HCT116 (cell line): ENCODE measurements around the gene ZNF600. TPM values are rescaled to one million over a fixed set of nuclear protein-coding genes. Genes with fewer than 3 reads are reported as not detected.
"Not testable (repeated sequence)": the region's sequence is repeated elsewhere in the genome, so short reads cannot be mapped to it uniquely, and the experiment has no call there.

ENCODE experiments used
- ATAC-seq: fragments of 200-7000 bp; cut with Tn5 transposase; 2 replicates; pipeline ENCODE4 v1.9.1; 2020; ENCODE audit warnings: mild to moderate bottlenecking, moderate library complexity
- BruUV-seq: library from RNA; stranded (reverse); fragments of 400-500 nt; replicated peaks from 2 replicates; lab custom pipeline; 2021; lab: Mats Ljungman, UMichigan
- CTCF ChIA-PET: fragments of 300-600 bp; sonication (Branson Sonifier 250); formaldehyde crosslinking; loops from one replicate; lab custom pipeline; 2021; ENCODE audit warnings: antibody characterized with exemption; lab: Charles Lee
- POLR2A ChIA-PET: fragments of 300-600, 350-600 bp; sonication (Branson Sonifier 250); formaldehyde crosslinking; loops from one replicate; lab custom pipeline; 2021; ENCODE audit warnings: antibody characterized with exemption; lab: Charles Lee
- RAD21 ChIA-PET, 2 experiments: fragments of 300-600 bp; sonication (Branson Sonifier 250); formaldehyde crosslinking; loops; one replicate each; lab custom pipeline; 2023; ENCODE audit warnings: low total read pairs in 2 of 2; ENCODE audit not compliant: uncharacterized antibody in 2 of 2, unreplicated experiment in 2 of 2, low non-redundant PET in 1 of 2; lab: Charles Lee
- DNase-seq: peaks from one replicate; pipeline ENCODE4 v3.0.0-alpha.2; 2010; ENCODE audit warnings: low read depth, low spot score
- H2AFZ ChIP-seq: fragments of 200-600 bp; shearing (Covaris generic), sonication (generic); 2 replicates; pipeline ENCODE4 v1.6.1; 2017; ENCODE audit warnings: low read depth, mixed run types, mixed read lengths, antibody characterized with exemption, low read length; ENCODE audit not compliant: poor library complexity, severe bottlenecking
- H3K27ac ChIP-seq: 2 replicates; pipeline ENCODE4 v1.5.1; 2012; ENCODE audit warnings: low read depth, low read length
- H3K27me3 ChIP-seq: fragments of 200-600 bp; sonication (generic); 2 replicates; pipeline ENCODE4 v1.6.1; 2016; ENCODE audit warnings: mixed run types, low read length, mixed read lengths; ENCODE audit not compliant: insufficient read depth
- H3K36me3 ChIP-seq, 2 experiments: fragments of 200-500 bp in 1 of 2; fragments of 200-600 bp in 1 of 2; sonication (Bioruptor generic) in 1 of 2; sonication (generic) in 1 of 2; 2 replicates each; pipeline versions ENCODE4 v1.5.1 to v1.6.1; 2014 to 2016; ENCODE audit warnings: low read length in 2 of 2, inconsistent platforms in 1 of 2, mixed read lengths in 1 of 2, mixed run types in 1 of 2; ENCODE audit not compliant: insufficient read depth in 2 of 2, control insufficient read depth in 1 of 2
- H3K4me1 ChIP-seq, 2 experiments: fragments of 200-600 bp in 1 of 2; sonication (generic) in 1 of 2; 2 replicates each; pipeline versions ENCODE4 v1.5.1 to v1.6.1; 2012 to 2017; ENCODE audit warnings: low read length in 2 of 2, inconsistent platforms in 1 of 2, mild to moderate bottlenecking in 1 of 2, mixed read lengths in 1 of 2, mixed run types in 1 of 2, moderate library complexity in 1 of 2; ENCODE audit not compliant: insufficient read depth in 2 of 2, control insufficient read depth in 1 of 2
- H3K4me2 ChIP-seq: fragments of 200-600 bp; sonication (generic); 2 replicates; pipeline ENCODE4 v1.6.1; 2017; ENCODE audit warnings: mixed run types, low read length, mixed read lengths
- H3K4me3 ChIP-seq, 2 experiments: fragments of 200-600 bp in 1 of 2; sonication (generic) in 1 of 2; replicated peaks in 1 of 2; 2 replicates each; pipeline ENCODE4 v1.5.1; 2011 to 2016; ENCODE audit warnings: low read length in 2 of 2, control low read depth in 1 of 2, low read depth in 1 of 2, mild to moderate bottlenecking in 1 of 2, mixed read lengths in 1 of 2, mixed run types in 1 of 2
- H3K79me2 ChIP-seq: fragments of 200-600 bp; sonication (generic); 2 replicates; pipeline ENCODE4 v1.6.1; 2017; ENCODE audit warnings: mild to moderate bottlenecking, mixed run types, low read length, moderate library complexity, mixed read lengths; ENCODE audit not compliant: insufficient read depth
- H3K9ac ChIP-seq: fragments of 200-600 bp; sonication (generic); 2 replicates; pipeline ENCODE4 v1.6.1; 2016; ENCODE audit warnings: low read length, mixed read lengths
- H3K9me2 ChIP-seq: fragments of 200-600 bp; sonication (generic), shearing (Covaris generic); 2 replicates; pipeline ENCODE4 v1.6.1; 2017; ENCODE audit warnings: mixed run types, mild to moderate bottlenecking, moderate library complexity; ENCODE audit not compliant: insufficient read depth
- H3K9me3 ChIP-seq, 2 experiments: fragments of 200-500 bp in 1 of 2; fragments of 200-600 bp in 1 of 2; sonication (Bioruptor generic) in 1 of 2; sonication (generic) in 1 of 2; 2 replicates each; pipeline ENCODE4 v1.6.1; 2014 to 2017; ENCODE audit warnings: low read length in 2 of 2, mixed read lengths in 2 of 2, inconsistent platforms in 1 of 2, low read depth in 1 of 2, mild to moderate bottlenecking in 1 of 2, mixed run types in 1 of 2, moderate library complexity in 1 of 2; ENCODE audit not compliant: control insufficient read depth in 1 of 2, insufficient read depth in 1 of 2
- H4K20me1 ChIP-seq: fragments of 200-600 bp; sonication (generic), shearing (Covaris generic); 2 replicates; pipeline ENCODE4 v1.6.1; 2017; ENCODE audit warnings: mixed run types, mild to moderate bottlenecking, moderate library complexity; ENCODE audit not compliant: insufficient read depth
- ATF3 ChIP-seq: IDR thresholded peaks from 2 replicates; pipeline ENCODE4 v1.6.1; 2012
- CEBPB ChIP-seq: IDR thresholded peaks from 2 replicates; pipeline ENCODE4 v1.6.1; 2012; ENCODE audit warnings: low read depth
- EGR1 ChIP-seq: IDR thresholded peaks from 2 replicates; pipeline ENCODE4 v1.6.1; 2012; ENCODE audit warnings: low read depth
- ELF1 ChIP-seq: IDR thresholded peaks from 2 replicates; pipeline ENCODE4 v1.6.1; 2012; ENCODE audit warnings: low read depth, borderline replicate concordance
- FOSL1 ChIP-seq: IDR thresholded peaks from 2 replicates; pipeline ENCODE4 v1.6.1; 2012; ENCODE audit warnings: low read depth
- JUND ChIP-seq: IDR thresholded peaks from 2 replicates; pipeline ENCODE4 v1.6.1; 2012
- MAX ChIP-seq: IDR thresholded peaks from 2 replicates; pipeline ENCODE4 v1.6.1; 2012
- POLR2A ChIP-seq: IDR thresholded peaks from 2 replicates; pipeline ENCODE4 v1.7.0; 2011; ENCODE audit warnings: borderline replicate concordance; ENCODE audit not compliant: insufficient read depth, insufficient read length; ENCODE audit errors: extremely low read depth
- POLR2AphosphoS5 ChIP-seq: IDR thresholded peaks from 2 replicates; pipeline ENCODE4 v1.6.1; 2011; ENCODE audit warnings: mild to moderate bottlenecking, low read depth, low read length, moderate library complexity
- SIN3A ChIP-seq: IDR thresholded peaks from 2 replicates; pipeline ENCODE4 v1.6.1; 2012; ENCODE audit warnings: low read depth
- SP1 ChIP-seq: IDR thresholded peaks from 2 replicates; pipeline ENCODE4 v1.6.1; 2012; ENCODE audit warnings: low read depth
- TCF7L2 ChIP-seq: IDR thresholded peaks from 2 replicates; pipeline ENCODE4 v1.7.0; 2011; ENCODE audit warnings: borderline replicate concordance, inconsistent platforms; ENCODE audit not compliant: insufficient read depth, insufficient read length; ENCODE audit errors: extremely low read depth
- YY1 ChIP-seq: IDR thresholded peaks from 2 replicates; pipeline ENCODE4 v1.6.1; 2011; ENCODE audit warnings: low read length, low read depth, moderate library complexity, mild to moderate bottlenecking; ENCODE audit not compliant: insufficient replicate concordance; ENCODE audit errors: extremely low read depth
- ZBTB33 ChIP-seq: IDR thresholded peaks from 2 replicates; pipeline ENCODE4 v1.6.1; 2011; ENCODE audit warnings: mild to moderate bottlenecking, low read length, moderate library complexity; ENCODE audit not compliant: insufficient replicate concordance; ENCODE audit errors: extremely low read depth
- ZFX ChIP-seq: fragments of 450-650 bp; IDR thresholded peaks from 2 replicates; pipeline ENCODE4 v1.6.1; 2017
- intact Hi-C: fragments of 100-400 bp; cut with micrococcal nuclease; formaldehyde crosslinking; loops from 2 replicates; pipeline ENCODE4 v1.10.0; 2022
- total RNA-seq: library from RNA; stranded (reverse); gene quantifications from one replicate; pipeline ENCODE4 v1.2.1, GENCODE V29; 2021; ENCODE audit not compliant: unreplicated experiment

ZNF600 gene
- total RNA-seq, 1 experiment from 2014 or later, result 12.7 TPM

GRCh38 chr19:52748336-52748950, 38.1 kb downstream of the ZNF600 start (continued):
- no peak for TF ChIP-seq MAX
- no peak for TF ChIP-seq FOSL1
- TF ChIP-seq CEBPB, result no peak
- no peak for TF ChIP-seq EGR1
- TF ChIP-seq POLR2A, result no peak
- no peak for TF ChIP-seq ZFX
- TF ChIP-seq ATF3, result no peak
- no peak for TF ChIP-seq POLR2AphosphoS5
- no peak for TF ChIP-seq ELF1
- TF ChIP-seq, all 23 proteins: peak for 0

GRCh38 chr19:52745919-52746318, 40.7 kb downstream of the ZNF600 start:
- BruUV-seq, RAD21 ChIA-PET, POLR2A ChIA-PET, H3K79me2 ChIP-seq, H3K27me3 ChIP-seq, H3K9me3 ChIP-seq, ATAC-seq, H3K9me2 ChIP-seq, H3K4me1 ChIP-seq, H3K27ac ChIP-seq, DNase-seq, H3K4me2 ChIP-seq, intact Hi-C loops, CTCF ChIA-PET, H4K20me1 ChIP-seq, H2AFZ ChIP-seq, H3K9ac ChIP-seq, H3K4me3 ChIP-seq, H3K36me3 ChIP-seq: not testable (repeated sequence)

- H3K4me2 ChIP-seq, result no peak overlapping the region
- TF ChIP-seq ZBTB33, result no peak
- no peak for TF ChIP-seq EGR1
- TF ChIP-seq POLR2A, result no peak
- TF ChIP-seq FOSL1, result no peak
- TF ChIP-seq TCF7L2, result no peak
- no peak for TF ChIP-seq MAX
- TF ChIP-seq ELF1, result no peak
- no peak for TF ChIP-seq ZFX
- no peak for TF ChIP-seq SP1
- TF ChIP-seq SIN3A, result no peak
- TF ChIP-seq YY1, result no peak
- no peak for TF ChIP-seq JUND
- RAD21 ChIA-PET, result no interaction called here
- H3K9ac ChIP-seq, result no peak overlapping the region
- H3K9me3 ChIP-seq, result peaks cover 0 to 5% of the 10 kb centered on the region in 2 experiments; a peak in 1 of 4 replicates
- no peaks in the 10 kb centered on the region for H3K4me1 ChIP-seq
- POLR2A ChIA-PET, result no interaction called here
- no peaks in the 10 kb centered on the region for H3K27me3 ChIP-seq
- no peaks in the 10 kb centered on the region for H3K36me3 ChIP-seq
- no peaks in the 10 kb centered on the region for H3K79me2 ChIP-seq
- no TSS peak for BruUV-seq
- H3K4me3 ChIP-seq, result no peak overlapping the region
- DNase-seq (no peak), ATAC-seq (no peak)
- no peaks in the 10 kb centered on the region for H4K20me1 ChIP-seq
- intact Hi-C loops, result no loop called here
- H3K27ac ChIP-seq, result no peak overlapping the region
- CTCF ChIA-PET, result no interaction called here
- H3K9me2 ChIP-seq, result no peaks in the 10 kb centered on the region
- no peak overlapping the region for H2AFZ ChIP-seq
Measured at GRCh38 chr19:52743091-52743490, 43.5 kb downstream of the ZNF600 start.
